Hematopoietic multipotent progenitor cell treated with erythropoietin and hydrocortisone succinate and interleukin-3 and kit ligand, for 4 days (in vitro differentiated cells): Measurements from ENCODE around the gene NR2F1-AS1.
"Not testable (repeated sequence)": the region's sequence is repeated elsewhere in the genome, so short reads cannot be mapped to it uniquely, and the experiment has no call there.

Source experiments
- DNase-seq: peaks from one replicate; pipeline ENCODE4 v3.0.0-alpha.2; 2015

NR2F1-AS1 gene

DNA sequence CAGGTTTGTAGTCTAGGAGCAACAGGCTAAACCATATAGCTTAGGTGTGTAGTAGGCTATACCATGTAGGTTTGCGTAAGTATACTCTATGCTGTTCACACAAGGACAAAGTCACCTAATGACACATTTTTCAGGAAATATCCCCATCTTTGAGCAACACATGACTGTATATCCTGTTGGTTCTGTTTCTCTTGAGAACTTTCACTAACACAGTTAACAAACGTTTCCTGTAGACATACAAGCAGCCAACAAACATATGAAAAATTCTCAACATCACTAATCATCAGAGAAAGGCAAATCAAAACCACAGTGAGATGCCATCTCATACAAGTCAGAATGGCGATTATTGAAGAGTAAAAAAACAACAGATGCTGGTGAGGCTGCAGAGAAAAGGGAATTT is 68.2 kb downstream of the NR2F1-AS1 start:
- DNase-seq, result no peak

DNA sequence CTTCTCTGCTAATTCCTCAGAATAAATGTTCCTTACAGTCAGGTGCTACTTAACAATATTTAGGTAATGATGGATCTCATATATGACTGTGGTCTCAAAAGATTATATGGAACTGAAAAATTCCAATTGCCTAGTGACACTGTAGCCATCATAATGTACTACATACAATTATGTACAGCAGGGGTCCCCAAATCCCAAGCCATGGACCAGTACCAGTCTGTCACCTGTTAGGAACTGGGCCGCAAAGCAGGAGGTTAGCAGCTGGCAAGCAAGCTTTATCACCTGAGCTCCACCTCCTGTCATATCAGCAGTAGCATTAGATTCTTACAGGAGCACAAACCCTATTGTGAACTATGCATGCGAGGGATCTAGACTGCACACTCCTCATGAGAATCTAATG is 69.6 kb downstream of the NR2F1-AS1 start:
- no peak for DNase-seq

DNA sequence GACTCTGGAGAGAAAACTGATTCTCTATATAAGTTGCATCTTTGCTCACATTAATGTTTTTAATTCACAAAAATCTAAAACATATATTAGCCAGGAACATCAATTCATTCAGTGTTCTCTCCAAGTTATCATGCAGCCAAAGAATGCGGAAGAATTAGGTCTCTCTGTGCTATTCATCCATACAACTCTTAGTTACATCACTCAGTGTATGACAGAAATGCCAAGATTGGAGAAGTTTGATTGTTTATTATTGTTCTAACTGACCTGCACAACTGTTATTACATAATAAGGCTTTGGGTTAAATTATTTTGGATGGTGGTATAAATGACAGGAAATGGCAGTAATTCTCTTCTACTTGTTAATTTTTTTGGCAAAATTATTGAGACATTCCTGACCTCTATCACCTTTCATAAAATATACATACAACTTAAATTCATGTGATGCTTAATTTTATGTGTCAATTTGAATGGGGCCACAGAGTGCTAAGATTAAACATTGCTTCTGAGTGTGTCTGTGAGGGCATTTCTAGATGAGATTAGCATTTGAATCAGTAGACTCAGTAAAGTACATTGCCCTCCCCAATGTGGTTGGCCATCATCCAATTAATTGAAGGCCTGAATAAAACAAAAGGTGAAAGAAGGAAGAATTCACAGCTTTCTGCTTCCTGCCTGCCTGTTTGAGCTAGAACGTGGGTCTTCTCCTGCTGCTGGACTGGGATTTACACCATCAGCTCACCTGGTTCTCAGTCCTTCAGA is 70.2 kb downstream of the NR2F1-AS1 start:
- no peak for DNase-seq

DNA sequence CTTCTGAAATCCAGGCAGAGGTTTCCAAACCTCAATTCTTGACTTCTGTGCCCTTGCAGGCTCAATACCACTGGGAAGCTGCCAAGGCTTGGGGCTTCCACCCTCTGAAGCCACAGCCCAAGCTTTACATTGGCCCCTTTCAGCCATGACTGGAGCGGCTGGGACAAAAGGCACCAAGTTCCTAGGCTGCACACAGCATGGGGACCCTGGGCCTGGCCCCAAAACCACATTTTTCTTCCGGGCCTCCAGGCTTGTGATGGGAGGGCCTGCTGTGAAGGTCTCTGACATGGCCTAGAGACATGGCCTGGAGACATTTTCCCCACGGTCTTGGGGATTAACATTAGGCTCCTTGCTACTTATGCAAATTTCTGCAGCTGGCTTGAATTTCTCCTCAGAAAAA is 75.5 kb downstream of the NR2F1-AS1 start:
- not testable (repeated sequence) for DNase-seq

DNA sequence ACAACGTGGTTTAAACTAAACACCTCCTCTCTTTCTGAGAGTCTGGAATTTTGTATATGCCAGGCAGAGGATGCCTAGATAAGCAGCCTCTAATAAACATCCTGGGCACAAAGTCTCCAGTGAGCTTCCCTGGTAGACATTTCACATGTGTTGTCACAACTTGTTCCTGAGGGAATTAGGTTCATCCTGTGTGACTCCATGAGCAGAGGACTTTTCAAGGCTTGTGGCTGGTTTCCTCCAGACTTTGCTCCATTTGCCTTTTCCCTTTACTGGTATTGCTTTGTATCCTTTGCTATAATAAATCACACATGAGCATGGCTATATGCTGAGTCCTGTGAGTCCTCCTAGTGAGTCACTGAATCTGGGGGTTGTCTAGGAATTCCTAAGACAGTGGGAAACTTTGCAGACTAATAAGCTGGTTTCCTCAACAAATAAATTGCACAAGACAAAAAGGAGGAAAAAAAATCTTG is 77.4 kb downstream of the NR2F1-AS1 start:
- DNase-seq, result no peak

DNA sequence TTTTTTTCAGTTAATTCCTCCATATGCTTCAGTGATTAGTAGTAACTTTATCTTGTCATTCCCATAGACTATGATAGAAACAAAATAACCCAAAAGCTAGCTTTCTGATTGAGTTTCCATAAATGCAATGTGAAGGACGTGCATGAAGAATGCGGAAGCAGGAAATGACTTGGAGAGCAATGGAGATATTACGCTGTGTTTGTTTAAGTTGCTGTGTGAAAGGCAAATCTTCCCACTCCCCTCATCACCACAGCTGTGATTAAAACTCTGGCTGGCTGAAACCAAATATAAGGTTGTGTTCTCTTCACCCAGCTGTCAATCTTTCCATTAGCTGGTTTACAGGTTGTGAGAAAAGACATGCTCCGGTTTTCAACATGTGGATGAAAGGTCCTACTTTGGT is 83.9 kb downstream of the NR2F1-AS1 start:
- DNase-seq, result no peak

DNA sequence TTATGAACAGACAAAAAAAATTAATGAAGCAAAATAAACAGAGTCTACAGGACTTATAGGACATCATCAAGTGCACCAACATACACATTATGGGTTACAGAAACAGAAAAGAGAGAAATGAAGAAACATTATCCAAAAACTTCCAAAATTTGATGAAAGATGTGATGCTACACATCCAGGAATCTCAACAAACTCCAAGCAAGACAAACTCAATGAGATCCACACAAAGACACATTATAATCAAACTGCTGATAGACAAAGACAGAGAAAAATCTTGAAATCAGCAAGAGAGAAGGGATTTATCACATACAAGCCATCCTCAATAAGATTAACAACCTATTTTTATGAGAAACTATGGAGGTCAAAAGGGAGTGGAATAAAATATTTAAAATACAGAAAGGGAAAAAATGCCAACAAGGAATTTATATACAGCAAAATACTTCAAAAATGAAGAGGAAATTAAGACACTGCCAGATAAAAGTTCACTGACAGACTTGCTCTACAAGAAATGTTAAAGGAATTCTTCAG is 101.0 kb downstream of the NR2F1-AS1 start:
- no peak for DNase-seq

DNA sequence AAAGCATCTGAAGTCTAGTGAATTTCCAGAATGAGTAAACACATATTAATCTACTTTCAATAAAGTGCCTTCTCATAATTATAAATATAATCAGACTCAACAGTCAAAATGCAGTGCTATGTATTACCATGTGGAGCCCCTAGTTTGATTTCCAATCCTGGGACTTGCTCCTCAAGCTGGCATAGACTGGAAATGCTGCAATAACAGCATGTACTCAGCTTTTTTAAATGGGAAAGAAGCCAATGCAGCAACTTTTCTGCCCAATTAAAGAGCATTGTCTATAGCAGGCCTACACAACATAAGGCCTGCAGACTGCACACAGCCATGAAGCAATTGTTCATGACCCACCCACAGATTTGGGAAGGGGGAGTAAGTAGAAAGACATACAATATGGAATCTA is 103.2 kb downstream of the NR2F1-AS1 start:
- DNase-seq, result no peak

DNA sequence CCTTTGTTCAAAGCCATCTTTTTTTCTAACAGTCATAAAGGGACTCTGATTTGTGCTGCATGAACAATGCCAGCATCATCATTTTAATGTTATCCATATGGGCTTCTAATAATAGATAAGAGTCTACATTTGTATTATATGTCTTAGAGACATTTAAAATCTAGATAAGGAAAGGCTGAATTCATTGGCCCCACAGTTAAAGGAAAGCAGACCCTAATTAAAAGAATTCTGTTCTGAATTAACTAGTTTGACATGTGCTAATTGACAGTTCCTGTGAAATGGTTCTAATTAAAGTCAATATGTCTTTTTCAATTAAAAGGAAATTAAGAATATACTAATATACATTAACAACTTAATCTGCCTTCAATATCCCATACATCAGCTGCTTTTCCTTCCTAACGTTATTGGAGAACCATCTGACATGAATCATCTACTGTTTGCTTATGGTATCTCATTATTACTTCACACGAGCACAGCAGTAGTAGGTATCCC is 104.7 kb downstream of the NR2F1-AS1 start:
- DNase-seq, result no peak

DNA sequence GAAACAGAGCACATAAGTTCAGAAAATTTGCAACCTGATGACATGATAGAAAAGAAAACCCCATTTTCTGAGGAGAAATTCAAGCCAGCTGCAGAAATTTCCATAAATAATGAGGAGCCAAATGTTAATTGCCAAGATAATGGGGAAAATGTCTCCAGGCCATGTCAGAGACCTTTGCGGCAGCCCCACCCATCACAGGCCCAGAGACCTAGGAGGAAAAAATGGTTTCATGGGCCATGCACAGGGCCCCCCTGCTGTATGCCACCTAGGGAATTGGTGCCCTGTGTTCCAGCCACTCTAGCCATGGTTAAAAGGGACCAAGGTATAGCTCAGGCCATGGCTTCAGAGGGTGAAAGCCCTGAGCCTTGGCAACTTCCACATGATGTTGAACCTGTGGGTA is 118.1 kb downstream of the NR2F1-AS1 start:
- DNase-seq, result no peak

DNA sequence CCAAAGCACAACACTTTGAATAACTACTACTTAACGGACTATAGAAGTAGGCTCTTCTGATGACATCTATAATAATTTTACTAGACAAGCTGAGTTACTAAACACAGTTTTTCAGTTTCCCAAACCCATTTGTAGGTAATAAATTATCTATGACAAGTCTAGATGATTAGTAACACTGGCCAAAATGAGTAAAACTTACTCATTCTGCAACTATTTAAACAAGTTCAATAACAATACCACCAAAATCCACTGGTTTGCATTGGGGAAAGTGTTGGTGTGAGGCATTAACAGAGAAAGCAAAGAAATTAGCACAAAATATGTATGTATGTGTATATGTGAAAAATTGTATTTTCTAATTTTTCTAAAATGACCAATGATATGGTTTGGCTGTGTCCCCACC is 119.3 kb downstream of the NR2F1-AS1 start:
- DNase-seq, result no peak

DNA sequence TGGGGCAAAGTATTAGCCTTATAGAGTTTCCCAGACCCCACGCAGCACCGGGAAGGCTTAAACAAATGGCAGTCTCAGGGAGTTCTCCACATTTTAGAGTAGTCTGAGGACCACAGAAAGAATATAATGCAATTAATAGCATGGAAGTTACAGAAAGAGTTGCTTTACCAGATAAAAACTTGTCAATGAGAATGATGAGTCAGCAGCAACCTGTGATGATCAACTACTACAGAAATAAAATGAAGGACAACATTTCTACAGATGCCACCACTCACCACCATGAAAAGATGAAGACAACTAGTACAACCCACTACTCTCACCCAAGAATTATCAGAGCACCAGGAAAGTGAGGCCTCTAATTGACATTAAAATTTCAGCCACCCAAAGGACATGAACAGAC is 120.7 kb downstream of the NR2F1-AS1 start:
- no peak for DNase-seq

DNA sequence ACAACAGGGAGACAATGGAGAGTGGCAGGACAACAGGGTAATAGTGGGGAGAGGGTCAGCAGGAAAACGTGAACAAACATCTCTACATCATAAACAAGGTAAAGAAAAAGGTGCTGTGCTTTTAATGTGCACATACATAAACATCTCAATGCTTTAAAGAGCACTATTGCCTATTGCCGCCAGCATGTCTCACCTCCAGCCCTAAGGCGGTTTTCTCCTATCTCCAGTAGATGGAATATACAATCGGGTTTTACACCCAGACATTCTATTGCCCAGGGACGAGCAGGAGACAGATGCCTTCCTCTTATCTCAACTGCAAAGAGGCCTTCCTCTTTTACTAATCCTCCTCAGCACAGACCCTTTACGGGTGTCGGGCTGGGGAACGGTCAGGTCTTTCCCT is 124.2 kb downstream of the NR2F1-AS1 start:
- DNase-seq, result not testable (repeated sequence)

DNA sequence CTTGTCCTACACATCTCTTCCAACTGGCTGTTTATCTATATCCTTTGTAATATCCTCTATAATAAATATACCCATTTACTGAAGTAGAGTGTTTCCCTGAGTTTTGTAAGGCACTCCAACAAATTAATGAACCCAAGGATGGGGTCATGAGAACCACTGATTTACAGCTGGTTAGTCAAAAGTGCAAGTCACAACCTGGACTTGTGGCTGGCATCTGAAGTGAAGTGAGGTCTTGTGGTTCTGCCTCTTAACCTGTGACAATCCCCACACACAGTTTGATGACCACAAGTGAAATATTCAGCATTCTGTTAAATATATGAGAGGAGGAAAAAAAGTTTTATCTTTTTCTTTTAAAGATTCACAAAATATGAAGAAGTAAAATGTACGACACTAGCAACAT is 126.1 kb downstream of the NR2F1-AS1 start:
- no peak for DNase-seq

DNA sequence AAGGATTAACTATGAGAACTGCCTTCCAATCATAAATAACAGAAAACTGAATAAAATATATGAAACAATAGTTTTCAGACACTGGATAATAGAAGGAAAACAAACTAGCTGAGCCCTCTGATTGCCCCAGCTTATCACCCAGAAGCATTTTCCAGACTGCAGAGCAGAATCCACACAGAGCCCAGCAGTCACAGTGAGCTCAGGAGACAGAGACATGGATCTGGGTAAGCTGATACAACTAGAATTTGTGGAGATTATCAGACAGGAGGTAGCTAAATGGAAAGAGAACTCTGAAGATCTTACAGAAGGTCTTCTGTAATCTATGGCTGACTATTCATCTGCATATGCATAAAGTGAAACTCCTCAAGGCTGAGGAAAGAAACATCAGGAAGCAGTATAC is 128.8 kb downstream of the NR2F1-AS1 start:
- no peak for DNase-seq

DNA sequence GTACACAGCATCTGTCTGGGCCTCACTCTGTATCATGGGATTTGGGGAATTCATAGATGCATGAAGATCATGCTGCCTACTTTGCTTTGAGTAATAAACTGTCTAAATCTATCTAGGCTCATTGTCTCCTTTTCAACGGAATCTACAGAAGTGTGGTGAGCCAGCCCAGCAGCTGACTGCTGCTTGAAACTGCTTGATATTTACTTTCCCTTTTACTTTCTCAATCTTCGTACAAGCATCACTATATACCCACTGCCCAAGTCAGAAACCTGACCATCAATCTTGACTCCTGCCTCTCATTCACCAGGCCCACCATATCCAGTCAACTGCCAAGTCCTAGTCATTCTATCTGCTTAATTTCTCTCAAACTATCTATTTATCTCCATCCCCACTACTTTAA is 142.9 kb downstream of the NR2F1-AS1 start:
- DNase-seq, result no peak

DNA sequence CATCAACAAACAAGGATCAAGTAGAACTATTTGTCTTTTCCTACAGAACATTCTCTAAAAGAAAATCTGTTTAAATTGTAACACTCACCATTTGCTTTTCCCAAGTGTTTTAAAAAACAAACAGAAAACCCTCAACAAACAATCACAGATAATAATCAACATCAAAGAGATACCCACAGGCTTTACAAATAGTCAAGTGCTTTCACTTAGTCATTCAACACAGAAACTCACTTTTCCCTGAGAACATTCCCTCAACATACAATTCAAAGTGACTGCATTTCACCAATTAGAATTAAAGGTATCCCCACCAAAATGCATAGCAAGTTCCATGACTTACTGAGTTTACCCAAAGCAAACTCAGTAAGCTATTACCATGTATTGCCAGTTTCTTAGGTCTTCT is 144.9 kb downstream of the NR2F1-AS1 start:
- DNase-seq, result no peak

DNA sequence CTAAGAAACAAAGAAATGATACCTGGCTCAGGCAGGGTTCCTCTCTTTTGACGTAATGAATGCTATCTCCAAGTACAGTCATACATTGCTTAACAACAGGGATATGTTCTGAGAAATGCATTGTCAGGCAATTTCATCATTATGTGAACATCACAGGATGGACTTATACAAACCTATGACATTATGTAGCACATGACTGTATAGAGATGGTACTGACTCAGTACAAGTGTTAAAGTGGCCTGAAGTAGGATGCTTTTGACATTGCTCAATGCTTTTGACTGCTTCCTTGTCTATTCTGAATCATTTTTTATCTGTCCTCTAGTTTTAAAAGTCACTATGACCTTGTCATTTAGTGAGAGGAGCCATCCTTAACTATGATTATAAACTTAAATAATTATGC is 147.6 kb downstream of the NR2F1-AS1 start:
- DNase-seq, result no peak

DNA sequence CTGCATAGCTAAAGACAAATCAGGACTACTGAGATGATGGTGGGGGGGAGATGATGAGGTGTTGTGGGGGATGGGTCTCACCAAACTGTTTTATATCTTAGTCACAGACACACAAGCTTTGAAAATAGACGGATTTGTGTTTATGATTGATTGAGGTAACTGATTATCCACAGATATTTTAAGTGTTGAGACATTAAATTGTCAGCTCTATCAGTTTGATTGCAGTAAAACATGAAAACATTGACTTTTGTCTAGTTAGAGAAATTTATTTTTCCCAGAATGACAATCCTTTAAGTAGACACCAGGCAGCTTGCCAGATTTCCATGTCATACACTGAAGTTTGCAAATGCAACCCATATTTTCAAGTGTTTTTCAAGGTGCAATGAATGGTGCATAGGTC is 149.8 kb downstream of the NR2F1-AS1 start:
- DNase-seq, result no peak

DNA sequence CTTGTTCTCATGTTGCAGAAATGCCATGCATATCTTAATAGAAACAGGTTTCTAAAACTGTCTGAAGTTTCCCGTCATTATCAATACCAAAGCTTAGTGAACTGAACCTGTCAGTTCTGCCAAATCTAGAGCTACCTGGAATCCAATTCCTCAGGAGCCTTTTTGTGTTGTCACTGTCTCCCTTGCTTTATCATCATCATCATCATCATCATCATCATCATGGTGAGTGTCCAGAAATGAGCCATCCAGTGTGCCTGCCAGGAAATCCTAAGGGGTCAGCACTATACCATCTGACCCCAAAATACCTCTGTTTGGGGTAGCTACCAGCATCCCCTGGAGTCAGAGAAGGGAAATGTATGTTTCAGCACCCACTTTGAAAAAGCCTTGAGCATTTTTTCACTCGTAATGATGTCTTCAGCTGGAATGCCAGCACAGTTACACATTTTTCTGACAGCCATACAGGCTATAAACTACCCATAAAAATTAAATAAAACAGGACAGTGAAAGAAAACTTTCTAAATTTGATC is 150.3 kb downstream of the NR2F1-AS1 start:
- no peak for DNase-seq

DNA sequence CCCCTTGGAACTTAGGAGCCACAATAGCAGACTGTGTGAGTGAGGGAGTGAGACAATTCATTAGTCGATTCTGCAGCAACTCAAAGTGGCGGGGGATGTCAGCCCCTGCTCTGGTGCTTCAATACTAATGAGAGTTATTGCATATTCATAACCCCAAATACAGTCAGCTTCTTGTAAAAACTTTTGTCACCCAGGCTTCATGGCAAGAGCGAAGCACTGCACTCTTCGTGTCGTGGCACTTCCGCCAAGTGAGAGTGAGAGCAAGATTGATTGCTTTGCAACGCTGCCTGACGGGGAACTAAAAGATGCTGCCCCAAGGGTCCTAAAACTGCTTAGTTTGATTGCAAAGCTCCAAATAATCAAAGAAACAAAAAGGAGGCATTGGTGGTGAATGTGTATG is 150.9 kb downstream of the NR2F1-AS1 start:
- DNase-seq, result no peak

DNA sequence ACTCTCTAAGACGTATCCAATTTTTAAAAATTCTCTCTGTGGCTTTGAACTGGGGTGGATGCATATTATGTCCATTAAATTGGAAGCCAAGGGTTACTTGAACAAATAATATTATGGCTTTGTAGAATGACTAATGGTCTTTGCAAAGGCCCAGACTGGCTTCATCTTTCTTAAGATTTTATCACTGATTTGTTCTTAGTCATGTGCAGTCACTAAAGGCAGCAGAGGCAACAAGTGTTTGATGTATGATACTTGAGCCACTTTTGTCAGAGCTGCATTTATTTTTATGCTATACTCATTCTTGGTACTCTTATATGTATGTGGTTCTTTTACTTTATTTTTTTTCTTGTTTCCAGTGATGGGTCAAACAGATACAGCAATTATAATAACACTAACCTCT is 152.2 kb downstream of the NR2F1-AS1 start:
- no peak for DNase-seq

DNA sequence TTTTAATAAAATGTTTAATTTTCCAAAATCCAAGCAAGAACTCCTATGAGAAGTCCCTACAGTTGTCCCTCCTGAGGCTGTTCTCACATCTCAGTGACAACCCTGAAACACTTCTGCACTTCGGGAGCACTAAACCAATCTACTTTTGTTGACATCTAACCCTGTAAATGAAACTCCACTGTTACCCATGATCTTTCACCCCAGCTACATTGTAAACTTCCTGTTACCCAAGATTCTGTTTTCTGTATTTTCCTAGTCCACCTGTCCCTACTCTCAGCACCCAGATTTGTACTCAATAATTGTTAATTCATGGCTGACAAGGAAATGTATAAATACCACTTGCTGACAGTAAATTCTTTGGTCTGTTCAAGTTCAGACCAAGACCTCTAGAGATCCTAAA is 153.7 kb downstream of the NR2F1-AS1 start:
- DNase-seq, result no peak

DNA sequence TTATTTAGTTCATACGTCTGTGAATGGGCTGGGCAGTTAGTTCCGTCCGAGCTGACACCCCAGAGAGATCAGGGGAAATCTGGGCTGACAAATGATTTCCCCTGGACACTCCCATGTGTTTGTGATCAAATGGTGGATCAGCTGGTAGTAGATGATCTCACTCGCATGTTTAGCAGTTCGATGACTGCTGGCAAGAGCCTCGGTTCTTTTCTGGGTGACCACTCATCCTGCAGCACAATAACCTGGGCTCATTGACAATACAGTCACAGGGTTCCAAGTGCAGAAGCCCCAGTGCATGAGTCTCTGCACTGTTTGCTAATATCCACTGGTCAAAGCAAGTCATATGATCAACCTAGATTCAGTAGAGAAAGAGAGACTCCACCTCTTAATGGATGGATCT is 155.9 kb downstream of the NR2F1-AS1 start:
- DNase-seq, result no peak

DNA sequence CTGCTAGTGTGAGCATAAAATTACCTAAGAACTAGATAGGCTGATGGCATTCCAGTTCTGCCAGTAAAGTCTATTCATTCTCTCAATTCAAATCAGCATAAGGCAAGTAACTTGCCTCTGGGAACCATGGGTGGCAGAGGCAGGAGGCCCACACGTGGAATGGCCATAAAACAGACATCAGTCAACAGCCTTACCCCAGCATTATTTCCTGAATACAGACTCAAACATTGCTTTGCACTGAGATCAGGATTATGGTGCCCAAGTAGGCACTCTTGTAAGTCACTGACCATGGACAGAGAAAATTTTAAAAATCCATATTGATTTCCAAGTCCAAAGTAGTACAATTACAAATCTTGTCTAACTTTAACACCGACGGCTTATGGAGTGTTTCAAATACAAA is 157.7 kb downstream of the NR2F1-AS1 start:
- DNase-seq, result no peak
